Thyroid gland (tissue), 4 donors: ENCODE measurements around the gene SENP2. TPM values are rescaled to one million over a fixed set of nuclear protein-coding genes. Genes with fewer than 3 reads are reported as not detected.
A peak's percentile ranks its signal among the peaks of the same experiment; 100 is the strongest.

Experiments used
- DNase-seq, 2 donors: peaks; one replicate each; pipeline ENCODE4 v3.0.0-alpha.2; 2019
- H3K27ac ChIP-seq, 3 donors: fragments of 200-600 bp; sonication (generic); 1 replicate in 2 of 3; 2 replicates in 1 of 3; pipeline ENCODE4 v1.5.1; 2016 to 2019; ENCODE audit warnings: mild to moderate bottlenecking in 1 of 3, moderate library complexity in 1 of 3
- H3K27me3 ChIP-seq: fragments of 200-600 bp; sonication (generic); one replicate; pipeline ENCODE4 v1.5.1; 2019
- H3K36me3 ChIP-seq, 2 donors: fragments of 200-600 bp; sonication (generic); one replicate each; pipeline ENCODE4 v1.5.1; 2016 to 2019
- H3K4me1 ChIP-seq, 2 donors: fragments of 200-600 bp; sonication (generic); one replicate each; pipeline ENCODE4 v1.5.1; 2017 to 2019
- H3K4me3 ChIP-seq, 3 donors: fragments of 200-600 bp; sonication (generic); replicated peaks in 1 of 3; 1 replicate in 2 of 3; 2 replicates in 1 of 3; pipeline ENCODE4 v1.5.1; 2016; ENCODE audit warnings: mild to moderate bottlenecking in 1 of 3
- H3K9me3 ChIP-seq: fragments of 200-600 bp; sonication (generic); one replicate; pipeline ENCODE4 v1.5.1; 2017
- CTCF ChIP-seq, 6 experiments: fragments of 200-600 bp in 3 of 6; fragments of 450-650 bp in 3 of 6; sonication (generic) in 3 of 6; IDR thresholded peaks; one replicate each; pipeline ENCODE4 v1.5.1; 2016 to 2019; ENCODE audit warnings: antibody characterized with exemption in 6 of 6, mild to moderate bottlenecking in 2 of 6, inconsistent platforms in 1 of 6, moderate library complexity in 1 of 6
- POLR2A ChIP-seq, 2 donors: fragments of 450-650 bp; IDR thresholded peaks; one replicate each; pipeline ENCODE4 v1.6.1; 2017; ENCODE audit warnings: antibody characterized with exemption in 2 of 2, mild to moderate bottlenecking in 2 of 2, moderate library complexity in 1 of 2
- WGBS, 2 donors: methylation state at CpG; one replicate each; pipeline ENCODE4 v1.1.5; 2017; 5-methylcytosine and 5-hydroxymethylcytosine counted together
- intact Hi-C: fragments of 100-400 bp; cut with DNase I; formaldehyde crosslinking; loops from one replicate; pipeline ENCODE4 v1.15.1; 2023
- small RNA-seq: library from RNA; depleted of rRNA; stranded (forward); fragments of <200 nt; gene quantifications from one replicate; pipeline ENCODE3, GENCODE V24; 2016
- total RNA-seq, 4 donors: library from RNA; depleted of rRNA; stranded (reverse); fragments of >200 nt; gene quantifications; one replicate each; pipeline ENCODE4 v1.2.3, GENCODE V29; 2016

SENP2 gene
- total RNA-seq, 4 donors from 2014 or later = 34.0 to 82.9 (median 39.6) TPM

- Histone ChIP-seq H3K27me3 (no peaks in the 10 kb centered on the region), H3K36me3 (peaks cover 0 to 9% of the 10 kb centered on the region in 2 donors), H3K4me3 (no peak overlapping the region), H3K27ac (no peak overlapping the region), H3K9me3 (no peaks in the 10 kb centered on the region), H3K4me1 (no peaks in the 10 kb centered on the region)
- intact Hi-C loops = loop anchor here (10.0 kb wide), 1 partner anchor 88 kb away; no protein-coding TSS in a partner anchor
- no peak for DNase-seq
- TF ChIP-seq CTCF (IDR thresholded peaks at IDR 0.05) = peak in 5 of 6 experiments; percentile 13 to 70 (median 68)
- TF ChIP-seq POLR2A (IDR thresholded peaks at IDR 0.05) = no peak
- WGBS, 2 donors = 94% methylated on average over 1 of the region's 1 CpG
These were observed 91.2 kb downstream of the SENP2 start for GRCh38 chr3:185677146-185677829.

- no peak overlapping the region for H3K27ac ChIP-seq
- H3K4me3 ChIP-seq = no peak overlapping the region
- no peaks in the 10 kb centered on the region for H3K9me3 ChIP-seq
- intact Hi-C loops = loop anchor here (10.0 kb wide), 1 partner anchor 87 kb away; no protein-coding TSS in a partner anchor
- DNase-seq = no peak
- H3K36me3 ChIP-seq = peaks cover 0 to 5% of the 10 kb centered on the region in 2 donors
- TF ChIP-seq CTCF (IDR thresholded peaks at IDR 0.05) (no peak), POLR2A (IDR thresholded peaks at IDR 0.05) (no peak)
- 50 to 100% methylated on average over 1 of the region's 1 CpG for WGBS, 2 donors
- H3K4me1 ChIP-seq = no peaks in the 10 kb centered on the region
- no peaks in the 10 kb centered on the region for H3K27me3 ChIP-seq
These were observed 91.9 kb downstream of the SENP2 start for GRCh38 chr3:185678027-185678426.

GRCh38 chr3:185680231-185680630 lies 94.1 kb downstream of the SENP2 start:
- no peaks in the 10 kb centered on the region for H3K4me1 ChIP-seq
- DNase-seq = no peak
- no peaks in the 10 kb centered on the region for H3K27me3 ChIP-seq
- WGBS, 2 donors = 80 to 84% methylated on average over 4 of the region's 4 CpGs
- no peak overlapping the region for H3K4me3 ChIP-seq
- no peaks in the 10 kb centered on the region for H3K9me3 ChIP-seq
- H3K36me3 ChIP-seq = no peaks in the 10 kb centered on the region
- intact Hi-C loops = no loop called here
- TF ChIP-seq CTCF (IDR thresholded peaks at IDR 0.05) (no peak), POLR2A (IDR thresholded peaks at IDR 0.05) (no peak)
- H3K27ac ChIP-seq = no peak overlapping the region

Small RNAs within 50 kb of the gene (small RNA-seq; reads per million reads assigned to genes)
- not detected for gene AC133473.1

Other genes starting within 250 kb of the SENP2 start
- gene MAP3K13, start 223.2 kb upstream of the SENP2 start, total RNA-seq = 10 to 100 TPM; 44.4 to 58.0 (median 46.2) TPM
- 10 to 100 TPM in 3 of 4 donors, 1 to 10 TPM in 1; 9.9 to 16.9 (median 11.7) TPM for gene TMEM41A, start 87.3 kb upstream of the SENP2 start, total RNA-seq
- gene LIPH, start 33.7 kb upstream of the SENP2 start, total RNA-seq = under 1 TPM in 3 of 4 donors, not detected in 1; 0.13 to 0.81 (median 0.29) TPM
- gene IGF2BP2, start 238.7 kb downstream of the SENP2 start, total RNA-seq = 10 to 100 TPM; 12.4 to 45.7 (median 15.9) TPM